Measurements from ENCODE around the gene PTPRM. TPM values are rescaled to one million over a fixed set of nuclear protein-coding genes. Genes with fewer than 3 reads are reported as not detected.

The PTPRM gene
- total RNA-seq, 1 experiment from 2014 or later: 1.6 TPM

DNA sequence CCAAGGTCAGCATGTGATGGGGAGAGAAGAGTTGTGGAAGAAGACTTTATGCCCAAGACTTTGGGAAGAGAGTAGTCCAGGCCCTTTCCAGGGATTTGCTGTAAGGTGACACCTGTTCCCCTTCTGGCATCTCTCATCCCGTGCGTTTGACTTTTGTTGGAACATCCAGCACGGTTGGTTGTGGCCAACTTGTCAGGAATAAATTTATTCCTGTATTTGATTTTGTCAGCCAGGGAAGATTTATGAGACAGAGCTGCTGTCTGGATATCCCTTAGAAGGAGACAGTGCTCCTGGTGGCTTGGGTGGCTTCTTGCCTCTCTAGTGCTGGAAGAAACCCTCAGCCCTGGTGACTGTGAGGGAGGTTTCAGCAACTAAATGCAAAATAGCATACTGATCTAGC lies 121.5 kb downstream of the PTPRM start:
- in situ Hi-C loops (cut with HindIII; ENCODE audit: low pct_unique_long_range_greater_than_20kb, low sequenced_read_pairs) (no loop called here), intact Hi-C loops (cut with micrococcal nuclease; ENCODE audit: unreplicated experiment) (no loop called here)
- no peak for TF ChIP-seq SIN3A (IDR thresholded peaks at IDR 0.05; ENCODE audit: borderline replicate concordance, insufficient read depth, low read depth, low read length)
- TF ChIP-seq, protein P1, sequence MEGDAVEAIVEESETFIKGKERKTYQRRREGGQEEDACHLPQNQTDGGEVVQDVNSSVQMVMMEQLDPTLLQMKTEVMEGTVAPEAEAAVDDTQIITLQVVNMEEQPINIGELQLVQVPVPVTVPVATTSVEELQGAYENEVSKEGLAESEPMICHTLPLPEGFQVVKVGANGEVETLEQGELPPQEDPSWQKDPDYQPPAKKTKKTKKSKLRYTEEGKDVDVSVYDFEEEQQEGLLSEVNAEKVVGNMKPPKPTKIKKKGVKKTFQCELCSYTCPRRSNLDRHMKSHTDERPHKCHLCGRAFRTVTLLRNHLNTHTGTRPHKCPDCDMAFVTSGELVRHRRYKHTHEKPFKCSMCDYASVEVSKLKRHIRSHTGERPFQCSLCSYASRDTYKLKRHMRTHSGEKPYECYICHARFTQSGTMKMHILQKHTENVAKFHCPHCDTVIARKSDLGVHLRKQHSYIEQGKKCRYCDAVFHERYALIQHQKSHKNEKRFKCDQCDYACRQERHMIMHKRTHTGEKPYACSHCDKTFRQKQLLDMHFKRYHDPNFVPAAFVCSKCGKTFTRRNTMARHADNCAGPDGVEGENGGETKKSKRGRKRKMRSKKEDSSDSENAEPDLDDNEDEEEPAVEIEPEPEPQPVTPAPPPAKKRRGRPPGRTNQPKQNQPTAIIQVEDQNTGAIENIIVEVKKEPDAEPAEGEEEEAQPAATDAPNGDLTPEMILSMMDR (IDR thresholded peaks at IDR 0.05): no peak
- no peak for TF ChIP-seq TCF7L2 (IDR thresholded peaks at IDR 0.05; ENCODE audit: low read depth, low read length)
- TF ChIP-seq POLR2AphosphoS5 (IDR thresholded peaks at IDR 0.05; ENCODE audit: low read depth, low read length): no peak
- TF ChIP-seq, protein P2, sequence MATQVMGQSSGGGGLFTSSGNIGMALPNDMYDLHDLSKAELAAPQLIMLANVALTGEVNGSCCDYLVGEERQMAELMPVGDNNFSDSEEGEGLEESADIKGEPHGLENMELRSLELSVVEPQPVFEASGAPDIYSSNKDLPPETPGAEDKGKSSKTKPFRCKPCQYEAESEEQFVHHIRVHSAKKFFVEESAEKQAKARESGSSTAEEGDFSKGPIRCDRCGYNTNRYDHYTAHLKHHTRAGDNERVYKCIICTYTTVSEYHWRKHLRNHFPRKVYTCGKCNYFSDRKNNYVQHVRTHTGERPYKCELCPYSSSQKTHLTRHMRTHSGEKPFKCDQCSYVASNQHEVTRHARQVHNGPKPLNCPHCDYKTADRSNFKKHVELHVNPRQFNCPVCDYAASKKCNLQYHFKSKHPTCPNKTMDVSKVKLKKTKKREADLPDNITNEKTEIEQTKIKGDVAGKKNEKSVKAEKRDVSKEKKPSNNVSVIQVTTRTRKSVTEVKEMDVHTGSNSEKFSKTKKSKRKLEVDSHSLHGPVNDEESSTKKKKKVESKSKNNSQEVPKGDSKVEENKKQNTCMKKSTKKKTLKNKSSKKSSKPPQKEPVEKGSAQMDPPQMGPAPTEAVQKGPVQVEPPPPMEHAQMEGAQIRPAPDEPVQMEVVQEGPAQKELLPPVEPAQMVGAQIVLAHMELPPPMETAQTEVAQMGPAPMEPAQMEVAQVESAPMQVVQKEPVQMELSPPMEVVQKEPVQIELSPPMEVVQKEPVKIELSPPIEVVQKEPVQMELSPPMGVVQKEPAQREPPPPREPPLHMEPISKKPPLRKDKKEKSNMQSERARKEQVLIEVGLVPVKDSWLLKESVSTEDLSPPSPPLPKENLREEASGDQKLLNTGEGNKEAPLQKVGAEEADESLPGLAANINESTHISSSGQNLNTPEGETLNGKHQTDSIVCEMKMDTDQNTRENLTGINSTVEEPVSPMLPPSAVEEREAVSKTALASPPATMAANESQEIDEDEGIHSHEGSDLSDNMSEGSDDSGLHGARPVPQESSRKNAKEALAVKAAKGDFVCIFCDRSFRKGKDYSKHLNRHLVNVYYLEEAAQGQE (IDR thresholded peaks at IDR 0.05; ENCODE audit: insufficient read depth in 1 of 2, low read depth in 2 of 2, low read length in 1 of 2): no peak
- ChIA-PET POLR2A (no interaction called here), CTCF (no interaction called here)
- H3K4me1 ChIP-seq (ENCODE audit: control insufficient read depth, insufficient read depth, low read length): no peaks in the 10 kb centered on the region
- no peaks in the 10 kb centered on the region for H3K36me3 ChIP-seq (ENCODE audit: control insufficient read depth, insufficient read depth, low read length)
- no peak overlapping the region for H3K4me3 ChIP-seq (ENCODE audit: low read depth in 2 of 2, low read length in 2 of 2)
- no peak for DNase-seq (ENCODE audit: low read depth, low spot score)
- H3K27ac ChIP-seq (ENCODE audit: low read length): no peak overlapping the region
- H3K27me3 ChIP-seq (ENCODE audit: control insufficient read depth, insufficient read depth, low read length): no peaks in the 10 kb centered on the region
- BruUV-seq (replicated peaks): no TSS peak
- no peaks in the 10 kb centered on the region for H3K9me3 ChIP-seq (ENCODE audit: control insufficient read depth, insufficient read depth, low read depth, low read length)
- no peak for ATAC-seq

DNA sequence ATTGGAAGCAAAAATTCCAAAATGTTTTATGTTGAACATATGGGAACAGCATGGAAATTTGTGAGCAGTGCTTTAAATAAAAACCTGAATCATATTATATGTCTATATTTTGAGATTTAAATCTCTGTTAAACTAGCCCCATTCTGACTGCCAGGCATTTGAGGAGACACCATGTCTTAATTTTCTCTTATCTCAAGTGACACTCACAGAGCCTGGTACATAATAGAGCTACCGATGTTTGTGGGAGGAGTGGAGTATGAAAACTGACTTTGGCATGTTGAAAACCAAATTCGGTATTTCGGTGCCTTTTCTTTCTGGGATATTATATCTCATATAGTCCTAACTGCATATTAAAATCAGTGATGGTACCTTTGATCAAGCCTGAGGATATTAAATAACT lies 124.1 kb downstream of the PTPRM start:
- CTCF ChIA-PET: no interaction called here
- H3K36me3 ChIP-seq (ENCODE audit: control insufficient read depth, insufficient read depth, low read length): no peaks in the 10 kb centered on the region
- no peak for ATAC-seq
- no peaks in the 10 kb centered on the region for H3K9me3 ChIP-seq (ENCODE audit: control insufficient read depth, insufficient read depth, low read depth, low read length)
- no peaks in the 10 kb centered on the region for H3K27me3 ChIP-seq (ENCODE audit: control insufficient read depth, insufficient read depth, low read length)
- intact Hi-C loops (cut with micrococcal nuclease; ENCODE audit: unreplicated experiment): no loop called here
- no peak for TF ChIP-seq TCF7L2 (IDR thresholded peaks at IDR 0.05; ENCODE audit: low read depth, low read length)
- TF ChIP-seq, protein P2 (IDR thresholded peaks at IDR 0.05; ENCODE audit: insufficient read depth in 1 of 2, low read depth in 2 of 2, low read length in 1 of 2): no peak
- TF ChIP-seq POLR2AphosphoS5 (IDR thresholded peaks at IDR 0.05; ENCODE audit: low read depth, low read length): no peak
- TF ChIP-seq SIN3A (IDR thresholded peaks at IDR 0.05; ENCODE audit: borderline replicate concordance, insufficient read depth, low read depth, low read length): no peak
- TF ChIP-seq, protein P1 (IDR thresholded peaks at IDR 0.05): no peak
- DNase-seq (ENCODE audit: low read depth, low spot score): no peak
- BruUV-seq (replicated peaks): no TSS peak
- H3K4me3 ChIP-seq (ENCODE audit: low read depth in 2 of 2, low read length in 2 of 2): no peak overlapping the region
- no peaks in the 10 kb centered on the region for H3K4me1 ChIP-seq (ENCODE audit: control insufficient read depth, insufficient read depth, low read length)
- H3K27ac ChIP-seq (ENCODE audit: low read length): no peak overlapping the region
- POLR2A ChIA-PET: no interaction called here
- in situ Hi-C loops (cut with HindIII; ENCODE audit: low pct_unique_long_range_greater_than_20kb, low sequenced_read_pairs): no loop called here

All from Panc1 (cell line).